Measurements from ENCODE around the gene HAUS3.

GRCh38 chr4:2263926-2264321, 22.0 kb upstream of the HAUS3 start:
- TF ChIP-seq POLR2A (IDR thresholded peaks at IDR 0.05), result no peak
- TF ChIP-seq, protein P1, sequence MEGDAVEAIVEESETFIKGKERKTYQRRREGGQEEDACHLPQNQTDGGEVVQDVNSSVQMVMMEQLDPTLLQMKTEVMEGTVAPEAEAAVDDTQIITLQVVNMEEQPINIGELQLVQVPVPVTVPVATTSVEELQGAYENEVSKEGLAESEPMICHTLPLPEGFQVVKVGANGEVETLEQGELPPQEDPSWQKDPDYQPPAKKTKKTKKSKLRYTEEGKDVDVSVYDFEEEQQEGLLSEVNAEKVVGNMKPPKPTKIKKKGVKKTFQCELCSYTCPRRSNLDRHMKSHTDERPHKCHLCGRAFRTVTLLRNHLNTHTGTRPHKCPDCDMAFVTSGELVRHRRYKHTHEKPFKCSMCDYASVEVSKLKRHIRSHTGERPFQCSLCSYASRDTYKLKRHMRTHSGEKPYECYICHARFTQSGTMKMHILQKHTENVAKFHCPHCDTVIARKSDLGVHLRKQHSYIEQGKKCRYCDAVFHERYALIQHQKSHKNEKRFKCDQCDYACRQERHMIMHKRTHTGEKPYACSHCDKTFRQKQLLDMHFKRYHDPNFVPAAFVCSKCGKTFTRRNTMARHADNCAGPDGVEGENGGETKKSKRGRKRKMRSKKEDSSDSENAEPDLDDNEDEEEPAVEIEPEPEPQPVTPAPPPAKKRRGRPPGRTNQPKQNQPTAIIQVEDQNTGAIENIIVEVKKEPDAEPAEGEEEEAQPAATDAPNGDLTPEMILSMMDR (IDR thresholded peaks at IDR 0.05), result no peak

Data from esophagus squamous epithelium (tissue), 4 donors.